ENCODE data around the gene DNAI7.

- TF ChIP-seq ZNF302 (CRISPR knock-in tag; IDR thresholded peaks at IDR 0.05) (no peak), BHLHE40 (IDR thresholded peaks at IDR 0.05; ENCODE audit: low read depth, low read length) (no peak), USF2 (IDR thresholded peaks at IDR 0.05) (no peak), REST (IDR thresholded peaks at IDR 0.05) (no peak)
Measured at GRCh38 chr12:25151476-25151875, 43.5 kb downstream of the DNAI7 start.

Data from A549 (cell line).